Endothelial cell of umbilical vein (primary cell): ENCODE measurements around the gene ACOT7.
"Not testable (repeated sequence)": the region's sequence is repeated elsewhere in the genome, so short reads cannot be mapped to it uniquely, and the experiment has no call there.

Source experiments
- CTCF ChIP-seq, 2 donors: IDR thresholded peaks; 1 replicate in 1 of 2; 2 replicates in 1 of 2; pipeline ENCODE4 v1.5.1; 2011; ENCODE audit warnings: low read length in 2 of 2, mild to moderate bottlenecking in 2 of 2, moderate library complexity in 2 of 2, control low read depth in 1 of 2, inconsistent platforms in 1 of 2, low read depth in 1 of 2; ENCODE audit not compliant: insufficient read depth in 1 of 2; ENCODE audit errors: extremely low read depth in 1 of 2
- EZH2 ChIP-seq: IDR thresholded peaks from 2 replicates; pipeline ENCODE4 v1.6.1; 2012; ENCODE audit warnings: borderline replicate concordance, low read depth, mild to moderate bottlenecking, moderate library complexity, low read length, inconsistent platforms; ENCODE audit not compliant: severe bottlenecking
- POLR2A ChIP-seq: IDR thresholded peaks from 2 replicates; pipeline ENCODE4 v1.6.1; 2012; ENCODE audit warnings: low read depth, mild to moderate bottlenecking, control low read depth, low read length

GRCh38 chr1:6395130-6395529 lies 1.6 kb upstream of the ACOT7 start:
- not testable (repeated sequence) for TF ChIP-seq CTCF (IDR thresholded peaks at IDR 0.05; ENCODE audit: extremely low read depth in 1 of 2, insufficient read depth in 1 of 2, low read depth in 1 of 2, low read length in 2 of 2); EZH2; POLR2A
